HG02884 (cell line): ENCODE measurements around the gene POLR2L.
A peak's percentile ranks its signal among the peaks of the same experiment; 100 is the strongest.

ENCODE experiments used
- ATAC-seq: cut with Tn5 transposase; IDR thresholded peaks from one replicate; pipeline ENCODE4 v1.9.1; 2021; ENCODE audit warnings: mild to moderate bottlenecking, moderate library complexity; ENCODE audit not compliant: unreplicated experiment

Gene POLR2L

GRCh38 chr11:828506-829175 lies 13.7 kb downstream of the POLR2L start:
- ATAC-seq: no peak

DNA sequence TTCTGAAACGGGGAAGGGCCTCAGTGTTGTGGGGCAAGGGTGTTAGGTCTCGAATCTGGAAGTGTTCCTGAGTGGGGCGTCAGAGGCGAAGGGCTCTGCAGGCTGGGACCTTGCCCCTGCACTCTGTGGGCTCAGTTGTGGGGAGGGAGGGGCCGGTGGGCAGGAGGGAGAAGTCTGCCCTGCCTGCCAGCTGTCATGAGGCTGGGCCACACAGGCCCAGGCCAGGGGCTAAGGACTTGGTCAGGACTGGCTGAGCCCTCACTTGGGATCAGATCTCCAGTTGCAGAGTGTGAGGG lies 14.5 kb downstream of the POLR2L start, which contains the start of gene CRACR2B:
TSS of gene CRACR2B (plus strand) at position 23 of the 296 bp plus-strand sequence. CDS start 689 bp downstream, outside the sequence.
- ATAC-seq: no peak

DNA sequence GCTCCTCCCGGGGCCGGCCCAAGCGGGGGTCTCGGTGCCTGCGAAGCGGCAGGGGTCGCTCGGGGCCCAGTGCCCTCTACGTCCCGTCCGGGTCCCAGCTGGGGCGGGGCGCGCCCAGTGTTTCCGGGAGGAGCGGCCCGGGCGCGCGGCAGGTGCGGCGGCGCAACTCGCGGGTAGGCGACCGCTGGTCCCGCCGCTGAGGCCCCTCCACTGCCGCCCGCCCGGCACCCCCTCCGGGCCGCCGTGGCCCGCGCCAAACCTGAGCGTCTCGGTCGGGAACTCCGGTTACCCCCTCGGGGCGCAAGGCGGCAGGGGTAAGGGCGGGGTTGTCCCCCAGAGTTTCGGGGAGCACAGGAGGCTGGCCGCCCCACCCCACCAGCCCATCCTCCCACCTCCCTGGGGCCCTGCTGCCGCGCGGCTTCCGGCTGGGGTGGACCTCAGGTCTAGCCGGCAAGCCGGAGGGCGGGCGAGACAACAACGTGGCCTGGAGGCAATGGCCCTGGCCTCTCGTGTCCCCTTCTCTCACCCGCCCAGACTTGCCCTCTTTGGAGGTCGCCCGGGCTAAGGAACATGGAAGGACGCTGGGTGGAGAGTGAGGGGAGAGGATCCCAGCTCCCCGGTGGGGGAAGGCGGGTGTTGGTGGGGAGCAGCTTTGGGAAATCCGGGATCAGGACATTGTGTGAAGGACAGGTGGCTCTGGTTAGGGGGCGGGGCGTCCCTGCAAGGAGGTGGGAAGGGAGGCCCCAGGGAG lies 15.0 kb downstream of the POLR2L start:
- no peak for ATAC-seq

- ATAC-seq: no peak
These were observed 15.5 kb downstream of the POLR2L start for GRCh38 chr11:826836-827145.

GRCh38 chr11:826227-826621 lies 16.1 kb downstream of the POLR2L start:
- ATAC-seq: no peak

DNA sequence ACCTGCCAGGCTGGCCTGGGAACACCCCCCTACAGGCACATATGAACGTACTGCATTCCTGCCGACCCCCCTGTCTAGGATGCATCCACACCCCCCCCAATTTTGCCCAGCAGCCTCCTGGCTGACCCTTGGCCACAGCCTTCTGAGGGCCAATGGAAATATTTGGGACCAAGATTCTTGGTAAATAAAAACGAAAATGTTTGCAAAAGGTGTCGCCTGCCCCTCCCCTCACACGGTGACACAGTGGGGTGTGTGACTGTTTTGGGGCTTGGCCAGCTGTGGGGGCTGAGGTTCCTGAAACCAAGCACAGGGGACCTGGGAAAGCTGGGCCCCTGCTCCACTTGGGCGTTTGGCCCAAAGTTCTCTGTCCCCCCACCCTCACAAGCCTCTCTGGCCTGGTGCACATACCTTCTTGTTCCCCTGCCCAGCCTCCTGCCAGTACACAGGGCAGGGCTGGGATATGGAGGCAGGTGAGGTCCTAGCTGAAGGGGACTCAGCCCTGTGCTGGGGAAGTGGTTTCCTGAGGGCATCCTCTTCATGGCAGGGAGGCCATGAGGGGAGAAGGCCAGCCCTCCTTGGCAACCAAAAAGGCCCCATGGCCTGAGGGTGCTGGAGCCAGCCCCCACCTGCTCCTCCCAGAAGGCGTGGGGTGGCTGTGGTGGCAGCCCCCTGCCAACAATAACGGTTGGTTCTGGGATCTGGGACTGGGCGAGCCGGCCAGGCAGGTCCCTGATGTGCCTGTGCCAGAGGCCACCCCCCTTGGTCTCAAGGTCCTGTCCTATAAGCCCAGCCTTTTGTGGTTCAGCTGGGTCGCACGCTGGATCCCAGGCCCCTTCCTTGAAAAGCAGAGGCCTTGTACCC lies 16.7 kb downstream of the POLR2L start:
- ATAC-seq: no peak

GRCh38 chr11:824942-825341 lies 17.4 kb downstream of the POLR2L start:
- ATAC-seq: no peak

DNA sequence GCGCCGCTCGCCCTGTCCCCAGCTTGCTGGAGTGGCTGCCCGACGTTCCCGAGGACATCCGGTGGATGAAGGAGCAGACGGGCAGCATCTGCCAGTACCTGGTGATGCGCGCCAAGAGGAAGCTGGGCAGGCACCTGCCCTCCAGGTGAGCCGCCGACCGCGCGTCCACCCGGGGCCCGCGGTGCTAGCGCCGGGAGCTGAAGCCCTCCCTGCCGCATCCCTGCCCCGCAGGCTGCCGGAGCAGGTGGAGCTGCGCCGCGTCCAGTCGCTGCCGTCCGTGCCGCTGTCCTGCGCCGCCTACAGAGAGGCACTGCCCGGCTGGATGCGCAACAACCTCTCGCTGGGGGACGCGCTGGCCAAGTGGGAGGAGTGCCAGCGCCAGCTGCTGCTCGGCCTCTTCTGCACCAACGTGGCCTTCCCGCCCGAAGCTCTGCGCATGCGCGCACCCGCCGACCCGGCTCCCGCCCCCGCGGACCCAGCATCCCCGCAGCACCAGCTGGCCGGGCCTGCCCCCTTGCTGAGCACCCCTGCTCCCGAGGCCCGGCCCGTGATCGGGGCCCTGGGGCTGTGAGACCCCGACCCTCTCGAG lies 17.9 kb downstream of the POLR2L start:
- no peak for ATAC-seq

DNA sequence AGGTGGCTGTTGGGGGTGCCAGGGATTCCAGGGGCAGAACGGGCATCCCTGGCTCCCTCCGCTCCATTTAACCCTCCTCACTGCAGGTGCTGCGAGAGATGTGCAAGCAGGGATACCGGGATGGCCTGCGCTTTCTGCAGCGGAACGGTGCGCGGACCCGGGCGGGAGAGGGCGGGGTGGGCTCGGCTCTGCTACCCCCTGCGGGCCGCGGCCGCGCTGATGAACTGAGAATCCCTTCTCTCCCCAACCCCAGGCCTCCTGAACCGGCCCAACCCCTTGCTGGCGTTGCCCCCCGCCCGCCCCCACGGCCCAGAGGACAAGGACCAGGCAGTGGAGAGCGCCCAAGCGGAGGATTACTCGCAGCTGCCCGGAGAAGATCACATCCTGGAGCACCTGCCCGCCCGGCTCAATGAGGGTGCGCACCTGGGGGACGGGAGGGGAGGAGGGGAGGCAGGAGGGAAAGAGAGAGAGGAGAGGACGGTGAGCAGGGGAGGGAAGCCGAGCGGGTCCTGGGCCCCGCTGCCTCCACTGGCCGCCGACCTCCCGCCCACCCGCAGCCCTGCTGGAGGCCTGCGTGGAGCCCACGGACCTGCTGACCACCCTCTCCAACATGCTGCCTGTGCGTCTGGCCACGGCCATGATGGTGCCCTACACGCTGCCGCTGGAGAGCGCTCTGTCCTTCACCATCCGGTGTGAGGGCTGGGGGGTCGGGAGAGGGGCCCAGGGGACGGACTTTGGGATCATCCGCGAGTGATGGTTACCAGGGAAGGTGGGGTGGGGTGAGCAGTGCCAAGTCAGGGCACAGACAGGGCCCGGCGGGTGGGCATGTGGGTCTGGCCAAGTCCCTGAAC lies 18.7 kb downstream of the POLR2L start:
- ATAC-seq: no peak

DNA sequence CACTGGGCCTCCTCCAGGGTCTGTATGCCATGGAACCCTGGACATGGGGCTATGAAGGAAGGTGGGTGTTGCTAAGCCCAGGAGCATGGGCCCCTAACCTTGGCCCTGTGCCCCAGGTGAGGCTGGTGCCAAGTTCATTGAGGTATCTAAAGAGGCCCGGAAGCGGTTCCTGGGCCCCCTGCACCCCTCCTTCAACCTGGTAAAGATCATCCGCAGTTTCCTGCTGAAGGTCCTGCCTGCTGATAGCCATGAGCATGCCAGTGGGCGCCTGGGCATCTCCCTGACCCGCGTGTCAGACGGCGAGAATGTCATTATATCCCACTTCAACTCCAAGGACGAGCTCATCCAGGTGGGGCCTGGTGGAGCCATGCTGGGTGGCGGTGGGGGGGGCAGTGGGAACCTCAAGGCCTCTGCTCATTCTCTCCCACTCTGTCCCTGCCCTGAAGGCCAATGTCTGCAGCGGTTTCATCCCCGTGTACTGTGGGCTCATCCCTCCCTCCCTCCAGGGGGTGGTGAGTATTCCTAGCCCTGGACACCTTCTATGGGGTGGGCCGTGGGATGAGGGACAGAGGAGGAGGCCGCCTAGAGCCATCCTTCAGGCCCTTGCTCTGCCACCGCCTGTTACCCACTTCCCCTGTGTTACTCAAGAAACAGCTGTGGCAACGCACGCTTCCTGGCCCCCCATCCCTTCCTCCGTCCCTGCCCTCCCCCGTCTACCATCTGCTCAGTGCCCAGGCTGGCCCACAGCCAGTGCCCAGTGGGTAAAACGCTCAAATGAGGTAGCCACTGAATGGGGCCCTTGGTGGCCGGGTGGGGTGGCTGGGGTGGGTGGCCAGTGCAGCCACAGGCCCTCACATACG lies 20.6 kb downstream of the POLR2L start:
- ATAC-seq: no peak

DNA sequence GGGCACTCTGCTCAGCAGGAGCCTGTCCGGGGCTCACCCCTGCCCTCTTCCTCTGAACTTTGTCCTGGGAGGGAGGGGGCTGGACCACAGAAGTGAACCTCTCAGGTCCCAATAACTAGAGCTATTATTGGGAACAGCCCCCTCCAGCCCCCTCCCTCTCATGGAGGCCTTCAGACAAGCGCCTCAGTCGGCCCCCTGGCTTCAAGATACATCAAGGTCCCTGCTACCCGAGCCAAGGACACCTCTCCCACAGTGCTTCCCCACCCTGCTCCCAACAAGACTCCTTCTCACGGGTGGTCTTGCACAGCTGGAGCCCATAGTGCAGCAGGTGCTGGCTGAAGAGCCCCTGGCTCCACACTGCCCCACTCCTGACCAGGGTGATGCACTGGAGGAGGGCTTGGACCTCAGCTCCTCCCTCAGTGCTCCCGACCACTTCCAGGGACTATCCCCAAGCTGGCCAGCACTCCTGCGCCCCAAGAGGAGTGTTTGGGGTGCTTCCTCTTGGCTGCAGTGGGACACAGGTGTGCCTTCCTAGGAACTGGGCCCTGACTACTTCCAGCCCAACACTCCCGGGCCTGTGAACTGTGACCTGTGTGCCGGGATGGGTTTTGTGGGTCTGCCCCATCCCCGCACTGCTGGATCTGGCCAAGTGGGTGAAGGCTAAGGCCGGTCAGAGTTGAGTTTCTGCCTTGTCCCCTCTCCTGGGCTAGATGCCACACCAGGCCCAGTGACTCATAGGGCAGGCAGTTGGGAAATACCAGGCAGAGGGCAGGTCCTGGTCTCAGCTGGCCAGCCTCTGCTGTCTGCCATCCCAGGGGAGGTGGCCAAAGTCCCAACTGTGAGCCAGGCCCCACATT lies 21.4 kb downstream of the POLR2L start:
- no peak for ATAC-seq

GRCh38 chr11:819943-820649 lies 22.2 kb downstream of the POLR2L start:
- peak; percentile 64 for ATAC-seq

DNA sequence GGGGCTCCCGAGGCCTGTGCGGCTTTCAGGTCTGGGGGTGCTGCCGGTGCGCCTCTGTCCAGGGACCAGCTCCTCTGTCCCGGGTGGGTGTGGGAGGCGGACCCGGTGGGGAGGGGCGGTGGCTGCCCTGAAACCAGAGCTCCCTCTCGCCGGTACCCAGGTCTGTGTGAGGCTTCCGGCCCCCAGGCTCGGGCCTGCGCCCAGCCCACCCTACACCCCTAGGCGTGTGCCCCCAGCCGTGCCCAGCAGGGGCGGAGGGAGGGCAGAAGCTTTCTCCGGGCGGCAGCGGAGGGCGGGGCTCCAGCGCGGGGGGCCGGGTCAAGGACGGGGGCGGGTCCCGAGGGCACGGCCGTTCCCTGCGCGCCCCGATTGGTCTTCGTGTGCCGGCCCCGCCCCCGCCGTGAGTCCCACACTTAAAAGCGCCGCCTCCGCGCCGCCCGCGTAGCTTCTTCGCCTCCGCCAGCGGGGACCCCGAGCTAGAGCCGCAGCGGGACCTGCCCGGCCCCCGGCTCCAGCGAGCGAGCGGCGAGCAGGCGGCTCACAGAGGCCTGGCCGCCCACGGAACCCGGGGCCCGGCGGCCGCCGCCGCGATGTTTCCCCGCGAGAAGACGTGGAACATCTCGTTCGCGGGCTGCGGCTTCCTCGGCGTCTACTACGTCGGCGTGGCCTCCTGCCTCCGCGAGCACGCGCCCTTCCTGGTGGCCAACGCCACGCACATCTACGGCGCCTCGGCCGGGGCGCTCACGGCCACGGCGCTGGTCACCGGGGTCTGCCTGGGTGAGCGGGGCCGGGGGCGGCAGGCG lies 23.0 kb downstream of the POLR2L start:
- ATAC-seq: peak; percentile 58

- no peak for ATAC-seq
These were observed 23.8 kb downstream of the POLR2L start, which contains the start of gene PNPLA2 for GRCh38 chr11:818396-819128. Gene PNPLA2 (plus strand): TSS chr11:818914. CDS start chr11:819719, 805 bp downstream.

GRCh38 chr11:816433-816779 lies 25.9 kb downstream of the POLR2L start:
- no peak for ATAC-seq

- ATAC-seq: no peak
These were observed 26.5 kb downstream of the POLR2L start for GRCh38 chr11:815675-816432.
